ENCODE measurements around the gene ACTMAP.
"Not testable (repeated sequence)": the region's sequence is repeated elsewhere in the genome, so short reads cannot be mapped to it uniquely, and the experiment has no call there.

The ACTMAP gene

GRCh38 chr19:40743926-40744325 lies 6.4 kb downstream of the ACTMAP start:
- DNase-seq (ENCODE audit: low spot score): no peak

GRCh38 chr19:40742886-40743285 lies 7.4 kb downstream of the ACTMAP start:
- no peak for DNase-seq (ENCODE audit: low spot score)

- DNase-seq (ENCODE audit: low spot score): no peak
Observed at GRCh38 chr19:40742477-40742876, 7.8 kb downstream of the ACTMAP start.

- no peak for DNase-seq (ENCODE audit: low spot score)
Observed at GRCh38 chr19:40741527-40742390, 8.5 kb downstream of the ACTMAP start.

GRCh38 chr19:40740747-40741146 lies 9.5 kb downstream of the ACTMAP start:
- DNase-seq (ENCODE audit: low spot score): no peak

- DNase-seq (ENCODE audit: low spot score): no peak
Observed at GRCh38 chr19:40739871-40740703, 10.2 kb downstream of the ACTMAP start.

GRCh38 chr19:40739030-40739839 lies 11.0 kb downstream of the ACTMAP start:
- no peak for DNase-seq (ENCODE audit: low spot score)

- DNase-seq (ENCODE audit: low spot score): no peak
Observed at GRCh38 chr19:40737102-40737644, 13.1 kb downstream of the ACTMAP start.

- DNase-seq (ENCODE audit: low spot score): no peak
Observed at GRCh38 chr19:40736661-40737060, 13.6 kb downstream of the ACTMAP start.

- no peak for DNase-seq (ENCODE audit: low spot score)
Observed at GRCh38 chr19:40735013-40735771, 15.1 kb downstream of the ACTMAP start.

GRCh38 chr19:40733149-40733548 lies 17.1 kb downstream of the ACTMAP start:
- no peak for DNase-seq (ENCODE audit: low spot score)

GRCh38 chr19:40732304-40732703 lies 18.0 kb downstream of the ACTMAP start:
- not testable (repeated sequence) for DNase-seq (ENCODE audit: low spot score)

GRCh38 chr19:40730065-40730464 lies 20.2 kb downstream of the ACTMAP start:
- DNase-seq (ENCODE audit: low spot score): not testable (repeated sequence)

GRCh38 chr19:40726279-40726678 lies 24.0 kb downstream of the ACTMAP start:
- no peak for DNase-seq (ENCODE audit: low spot score)

- DNase-seq (ENCODE audit: low spot score): no peak
Observed at GRCh38 chr19:40724855-40725254, 25.4 kb downstream of the ACTMAP start.

- DNase-seq (ENCODE audit: low spot score): no peak
Observed at GRCh38 chr19:40724315-40724714, 26.0 kb downstream of the ACTMAP start.

- no peak for DNase-seq (ENCODE audit: low spot score)
Observed at GRCh38 chr19:40723661-40724254, 26.5 kb downstream of the ACTMAP start.

- no peak for DNase-seq (ENCODE audit: low spot score)
Observed at GRCh38 chr19:40721936-40722661, 28.2 kb downstream of the ACTMAP start.

GRCh38 chr19:40721140-40721486 lies 29.2 kb downstream of the ACTMAP start:
- DNase-seq (ENCODE audit: low spot score): no peak

GRCh38 chr19:40719414-40719894 lies 30.8 kb downstream of the ACTMAP start:
- no peak for DNase-seq (ENCODE audit: low spot score)
